Testis (tissue), 3 donors: Measurements from ENCODE around the gene SLX9. TPM values are rescaled to one million over a fixed set of nuclear protein-coding genes. Genes with fewer than 3 reads are reported as not detected.

Experiments
- DNase-seq: peaks from one replicate; pipeline ENCODE4 v3.0.0-alpha.2; 2019
- H3K27ac ChIP-seq, 2 donors: fragments of 200-600 bp; sonication (generic); one replicate each; pipeline ENCODE4 v1.5.1; 2019
- H3K27me3 ChIP-seq: fragments of 200-600 bp; sonication (generic); one replicate; pipeline ENCODE4 v1.5.1; 2019
- H3K36me3 ChIP-seq: fragments of 200-600 bp; sonication (generic); one replicate; pipeline ENCODE4 v1.5.1; 2017; ENCODE audit warnings: low read depth; ENCODE audit errors: missing control alignments
- H3K4me1 ChIP-seq: fragments of 200-600 bp; sonication (generic); one replicate; pipeline ENCODE4 v1.5.1; 2019
- H3K4me3 ChIP-seq, 2 donors: fragments of 200-600 bp; sonication (generic); one replicate each; pipeline ENCODE4 v1.5.1; 2017 to 2019
- H3K9me3 ChIP-seq: fragments of 200-600 bp; sonication (generic); one replicate; pipeline ENCODE4 v1.5.1; 2017
- POLR2A ChIP-seq: fragments of 450-650 bp; IDR thresholded peaks from one replicate; pipeline ENCODE4 v1.6.1; 2017; ENCODE audit warnings: antibody characterized with exemption, mild to moderate bottlenecking, moderate library complexity
- WGBS, 2 donors: methylation state at CpG; one replicate each; pipeline ENCODE4 v1.1.5; 2018; 5-methylcytosine and 5-hydroxymethylcytosine counted together
- intact Hi-C: fragments of 100-400 bp; cut with DNase I; formaldehyde crosslinking; loops from one replicate; pipeline ENCODE4 v1.15.1; 2023; ENCODE audit warnings: low total_unique reads
- polyA plus RNA-seq: library from polyadenylated mRNA; stranded (reverse); fragments of 350-450 nt; fragmentation: Illumina TruSeq; extraction: RNeasy Lipid Tissue Mini Kit (QIAGEN cat#74804); gene quantifications from one replicate; pipeline ENCODE4 v1.2.3, GENCODE V29; 2014; ENCODE audit warnings: low read depth, low replicate concordance; ENCODE audit not compliant: insufficient read depth
- total RNA-seq, 2 donors: library from RNA; depleted of rRNA; stranded (reverse); fragments of >200 nt; gene quantifications; one replicate each; pipeline ENCODE4 v1.2.3, GENCODE V29; 2016
- TF ChIP-seq, protein P1 (sequence below), 3 experiments: fragments of 450-650 bp in 2 of 3; fragments of 200-600 bp in 1 of 3; sonication (generic) in 1 of 3; IDR thresholded peaks; one replicate each; pipeline ENCODE4 v1.5.1; 2016 to 2019; ENCODE audit warnings: antibody characterized with exemption in 3 of 3, mild to moderate bottlenecking in 2 of 3, moderate library complexity in 1 of 3

The SLX9 gene
- total and polyA plus RNA-seq, 3 donors from 2014 or later: 30.8 to 46.2 (median 31.9) TPM

DNA sequence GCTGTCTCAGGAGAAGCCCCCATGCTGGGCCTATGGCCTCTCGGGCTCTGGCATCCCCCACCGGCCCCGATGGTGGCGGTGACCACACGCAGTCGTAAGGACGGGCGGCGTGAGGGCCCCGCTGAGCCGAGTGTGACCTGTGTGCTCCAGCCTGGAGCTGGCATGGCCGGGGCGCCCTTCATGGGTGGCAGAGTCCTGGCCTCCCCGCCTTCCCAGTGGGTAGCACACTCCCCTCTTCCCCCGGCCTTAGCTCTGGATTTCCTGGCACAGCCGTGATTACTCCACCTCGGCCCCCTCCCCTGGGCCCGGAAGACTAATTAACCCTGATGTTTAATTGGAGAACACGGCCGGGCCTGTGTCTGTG lies 44.6 kb downstream of the SLX9 start:
- H3K4me1 ChIP-seq: no peaks in the 10 kb centered on the region

DNA sequence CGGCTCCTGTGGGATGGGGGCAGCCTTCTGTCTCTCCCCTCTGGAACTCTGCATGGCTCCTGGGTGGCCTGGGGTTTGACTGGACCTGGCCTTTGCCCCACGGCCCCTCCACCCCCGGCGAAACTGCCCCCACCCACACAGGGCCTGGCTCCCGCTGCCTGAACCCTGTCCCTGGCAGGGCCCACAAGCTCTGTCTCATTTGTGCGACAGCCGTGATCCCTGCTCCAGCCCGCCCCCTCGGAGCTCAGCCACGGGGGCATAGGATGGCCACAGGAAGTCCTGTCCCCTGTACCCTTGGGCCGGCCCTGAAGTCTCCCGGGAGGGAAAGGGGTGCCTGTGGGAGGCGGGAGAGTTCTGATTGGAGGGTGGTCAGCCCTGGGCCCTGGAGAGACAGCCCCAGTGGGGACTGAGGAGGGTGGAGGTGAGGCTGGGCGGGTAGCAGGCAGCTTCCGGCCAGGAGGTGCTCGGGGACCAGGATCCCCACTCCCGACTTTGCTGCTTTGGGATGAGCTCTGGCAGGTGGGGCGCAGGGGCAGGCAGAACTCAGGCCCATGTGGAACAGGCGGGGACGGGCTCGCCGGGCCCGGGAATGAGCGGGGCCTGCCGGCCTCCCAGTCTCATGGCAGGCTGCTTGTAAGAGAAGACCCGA lies 45.1 kb downstream of the SLX9 start:
- WGBS, 2 donors: 64 to 74% methylated on average over 12 to 22 of the region's 26 CpGs
- H3K36me3 ChIP-seq: no peaks in the 10 kb centered on the region
- H3K4me1 ChIP-seq: no peaks in the 10 kb centered on the region
- no peak overlapping the region for H3K4me3 ChIP-seq
- H3K9me3 ChIP-seq: no peaks in the 10 kb centered on the region
- TF ChIP-seq POLR2A: no peak
- TF ChIP-seq, protein P1, sequence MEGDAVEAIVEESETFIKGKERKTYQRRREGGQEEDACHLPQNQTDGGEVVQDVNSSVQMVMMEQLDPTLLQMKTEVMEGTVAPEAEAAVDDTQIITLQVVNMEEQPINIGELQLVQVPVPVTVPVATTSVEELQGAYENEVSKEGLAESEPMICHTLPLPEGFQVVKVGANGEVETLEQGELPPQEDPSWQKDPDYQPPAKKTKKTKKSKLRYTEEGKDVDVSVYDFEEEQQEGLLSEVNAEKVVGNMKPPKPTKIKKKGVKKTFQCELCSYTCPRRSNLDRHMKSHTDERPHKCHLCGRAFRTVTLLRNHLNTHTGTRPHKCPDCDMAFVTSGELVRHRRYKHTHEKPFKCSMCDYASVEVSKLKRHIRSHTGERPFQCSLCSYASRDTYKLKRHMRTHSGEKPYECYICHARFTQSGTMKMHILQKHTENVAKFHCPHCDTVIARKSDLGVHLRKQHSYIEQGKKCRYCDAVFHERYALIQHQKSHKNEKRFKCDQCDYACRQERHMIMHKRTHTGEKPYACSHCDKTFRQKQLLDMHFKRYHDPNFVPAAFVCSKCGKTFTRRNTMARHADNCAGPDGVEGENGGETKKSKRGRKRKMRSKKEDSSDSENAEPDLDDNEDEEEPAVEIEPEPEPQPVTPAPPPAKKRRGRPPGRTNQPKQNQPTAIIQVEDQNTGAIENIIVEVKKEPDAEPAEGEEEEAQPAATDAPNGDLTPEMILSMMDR (IDR thresholded peaks at IDR 0.05): no peak
- intact Hi-C loops: no loop called here
- no peaks in the 10 kb centered on the region for H3K27me3 ChIP-seq
- no peak for DNase-seq
- no peak overlapping the region for H3K27ac ChIP-seq

More for the DNA sequence above, 44.6 kb downstream of the SLX9 start:
- Histone ChIP-seq H3K4me3 (no peak overlapping the region), H3K27me3 (no peaks in the 10 kb centered on the region), H3K9me3 (no peaks in the 10 kb centered on the region), H3K36me3 (no peaks in the 10 kb centered on the region), H3K27ac (no peak overlapping the region)
- no peak for DNase-seq
- TF ChIP-seq, protein P1 (IDR thresholded peaks at IDR 0.05): no peak
- no peak for TF ChIP-seq POLR2A
- intact Hi-C loops: no loop called here
- WGBS, 2 donors: 66 to 76% methylated on average over 6 to 20 of the region's 20 CpGs

DNA sequence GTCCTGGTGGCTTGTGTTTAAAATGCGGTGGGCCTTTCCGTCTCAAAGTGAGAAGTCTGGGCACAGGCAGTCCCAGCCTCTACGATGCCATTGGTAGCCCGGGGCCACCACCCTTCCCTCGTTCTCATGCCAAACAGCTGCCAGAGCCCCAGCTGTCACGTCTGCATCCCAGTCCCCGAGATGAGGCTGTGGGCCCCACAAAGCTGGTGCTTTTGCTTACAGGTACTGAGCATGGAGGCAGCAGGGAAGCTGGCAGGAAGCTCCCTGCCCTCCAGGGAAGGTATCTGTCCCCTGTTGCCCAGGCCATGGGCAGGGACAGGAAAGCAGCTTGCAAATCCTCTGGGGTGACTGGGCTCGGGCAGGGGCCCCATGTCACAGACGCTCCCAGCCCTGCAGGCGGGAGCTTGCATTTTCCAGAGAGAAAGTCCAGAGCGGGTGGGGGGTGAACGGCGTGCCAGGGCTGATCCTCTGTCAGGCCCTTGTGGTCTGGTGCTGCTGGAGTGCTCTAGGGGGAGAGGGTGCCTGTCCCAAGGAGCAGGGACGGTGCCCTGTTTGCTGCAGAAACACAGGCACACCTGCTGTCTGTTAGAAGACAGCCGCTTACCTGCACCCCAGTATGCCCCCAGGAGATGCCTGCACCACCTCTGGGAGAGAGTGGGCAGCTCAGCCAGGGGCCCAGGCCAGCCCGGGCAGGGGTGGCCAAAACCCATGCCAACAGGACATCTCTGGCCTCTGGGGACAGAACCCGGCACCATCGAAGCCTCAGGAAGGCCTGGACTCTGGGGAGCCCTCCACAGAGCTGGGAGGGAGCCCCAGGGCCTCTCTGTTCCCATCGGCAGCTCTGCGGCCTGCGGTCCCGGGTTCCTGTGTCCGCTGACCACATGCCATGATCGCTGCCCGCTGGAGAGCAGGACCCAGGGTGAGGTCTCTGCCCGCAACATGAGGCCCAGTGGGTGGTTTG lies 45.9 kb downstream of the SLX9 start:
- H3K27me3 ChIP-seq: no peaks in the 10 kb centered on the region
- no peak for DNase-seq
- no peak overlapping the region for H3K4me3 ChIP-seq
- H3K36me3 ChIP-seq: no peaks in the 10 kb centered on the region
- no peaks in the 10 kb centered on the region for H3K4me1 ChIP-seq
- H3K9me3 ChIP-seq: no peaks in the 10 kb centered on the region
- 61 to 93% methylated on average over 5 to 26 of the region's 26 CpGs for WGBS, 2 donors
- intact Hi-C loops: no loop called here
- TF ChIP-seq, protein P1 (IDR thresholded peaks at IDR 0.05): no peak
- no peak for TF ChIP-seq POLR2A
- no peak overlapping the region for H3K27ac ChIP-seq

DNA sequence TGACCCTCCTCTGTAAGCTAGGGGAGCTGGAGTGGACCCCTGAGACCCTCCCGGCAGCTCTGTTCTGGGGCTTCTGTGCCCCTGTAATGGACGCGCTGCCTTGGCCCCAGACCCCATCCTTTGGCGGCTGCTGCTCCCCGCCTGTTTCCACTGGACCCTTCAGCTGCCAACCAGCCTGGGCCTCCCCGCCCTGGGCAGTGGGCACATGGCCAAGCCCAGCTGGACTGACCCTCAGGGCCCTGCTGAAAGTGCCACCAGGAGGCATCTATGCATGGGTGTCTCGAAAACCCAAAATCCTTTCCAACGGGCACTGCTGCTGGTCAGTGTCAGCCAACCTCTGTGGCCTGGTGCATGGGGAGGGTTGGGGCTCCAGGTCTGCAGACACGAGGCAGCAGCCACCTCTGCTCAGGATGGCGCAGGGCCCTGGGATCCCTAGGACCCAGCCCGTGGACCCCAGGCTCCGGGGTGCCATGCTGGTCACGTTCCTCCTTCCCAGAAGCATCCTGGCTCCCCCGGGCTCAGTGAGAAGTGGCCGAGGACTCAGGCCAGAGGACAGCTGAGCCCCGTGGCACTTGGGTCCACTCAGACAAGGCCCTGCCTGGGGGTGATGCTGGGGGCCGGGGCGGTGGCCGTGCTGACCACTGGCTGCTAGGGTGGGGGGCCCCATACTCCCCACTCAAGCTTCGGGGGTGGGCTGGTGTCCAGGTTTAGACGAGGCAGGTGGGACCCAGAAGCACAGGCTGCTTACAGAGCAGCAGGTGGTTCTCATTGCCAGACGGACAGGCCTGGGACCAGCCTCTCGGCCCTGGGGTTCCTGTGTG lies 46.9 kb downstream of the SLX9 start:
- Histone ChIP-seq H3K27me3 (no peaks in the 10 kb centered on the region), H3K9me3 (no peaks in the 10 kb centered on the region), H3K27ac (no peak overlapping the region), H3K36me3 (no peaks in the 10 kb centered on the region), H3K4me1 (no peaks in the 10 kb centered on the region), H3K4me3 (no peak overlapping the region)
- no peak for DNase-seq
- WGBS, 2 donors: 89 to 100% methylated on average over 2 to 23 of the region's 23 CpGs
- intact Hi-C loops: no loop called here
- TF ChIP-seq, protein P1 (IDR thresholded peaks at IDR 0.05): no peak
- no peak for TF ChIP-seq POLR2A
